ENCODE measurements around the gene PCDH7.

DNA sequence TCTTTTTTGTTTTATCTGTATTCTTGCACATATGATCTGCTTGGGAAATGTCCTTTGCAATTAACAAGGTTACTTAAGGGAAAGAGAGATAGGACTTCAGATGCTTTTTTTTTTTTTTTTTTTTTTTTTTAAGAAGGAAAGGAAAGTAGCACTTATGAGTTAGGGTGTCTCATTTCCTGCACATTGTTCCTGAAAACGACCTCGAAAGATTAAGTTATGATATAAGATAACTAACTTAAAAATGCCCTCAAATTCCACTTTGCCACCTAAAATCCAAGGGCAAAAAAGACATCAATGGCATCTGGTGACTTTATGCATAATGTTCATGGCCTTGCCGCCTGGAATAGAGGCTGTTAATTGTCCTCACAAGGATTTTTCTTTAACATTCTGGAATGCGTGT is 44.9 kb downstream of the PCDH7 start:
- TF ChIP-seq POLR2A (IDR thresholded peaks at IDR 0.05; ENCODE audit: low read depth, low read length) = no peak
- no peak for TF ChIP-seq POLR2AphosphoS5 (IDR thresholded peaks at IDR 0.05; ENCODE audit: low read depth, low read length)

Measured in GM12892 (cell line).